ENCODE measurements around the gene CCDC28B. TPM values are rescaled to one million over a fixed set of nuclear protein-coding genes. Genes with fewer than 3 reads are reported as not detected.
A peak's percentile ranks its signal among the peaks of the same experiment; 100 is the strongest.

The CCDC28B gene
- total RNA-seq, 1 donor from 2014 or later: 25.0 TPM

DNA sequence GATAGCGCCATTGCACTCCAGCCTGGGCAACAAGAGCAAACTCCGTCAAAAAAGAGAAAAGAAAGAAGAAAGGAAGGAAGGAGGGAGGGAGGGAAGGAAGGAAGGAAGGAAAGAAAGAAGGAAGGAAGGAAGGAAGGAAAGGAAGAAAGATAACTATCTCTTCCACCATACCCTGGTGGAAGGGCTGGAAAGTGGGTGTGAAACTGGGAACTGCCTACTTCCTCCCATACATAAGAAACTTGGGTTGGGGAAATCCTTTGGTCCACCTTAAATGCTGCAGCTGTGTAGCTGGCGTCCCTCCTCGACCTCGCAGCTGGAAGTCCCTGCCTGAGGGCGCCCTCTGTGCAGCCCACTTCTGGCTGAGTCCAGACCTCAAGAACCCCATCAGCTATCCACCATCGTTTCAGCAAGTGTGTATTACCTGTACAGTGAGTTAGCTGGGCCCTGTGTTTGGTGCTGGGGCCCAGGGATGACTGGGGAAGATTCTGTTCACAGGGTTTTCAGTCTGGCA, 42.0 kb downstream of the CCDC28B start:
- intact Hi-C loops (cut with DNase I): loop anchor here (10.0 kb wide), 1 partner anchor 52 kb away; the partner anchor contains the start of gene HDAC1
- ATAC-seq (ENCODE audit: poor library complexity) (peak; percentile 25), DNase-seq (peak; percentile 69)

DNA sequence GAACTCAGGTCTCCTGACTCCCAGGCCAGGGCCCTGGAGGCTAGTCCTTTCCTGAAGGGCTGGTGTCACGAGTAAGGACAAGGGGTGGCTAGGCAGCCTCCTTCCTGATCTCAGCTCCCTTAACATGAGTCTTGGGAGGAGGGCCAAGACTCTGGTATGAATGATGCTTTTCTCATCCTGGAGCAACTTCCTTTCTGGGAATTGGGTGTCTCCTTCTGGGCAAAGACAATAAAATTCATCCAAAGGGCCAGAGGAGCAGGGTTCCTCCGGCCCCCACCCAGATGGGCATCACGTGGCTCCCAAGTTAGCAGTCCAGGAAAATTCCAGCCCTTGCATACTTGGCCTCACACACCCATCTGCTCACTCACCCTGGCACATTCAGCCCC, 46.5 kb downstream of the CCDC28B start, which contains the start of gene FAM167B:
TSS of gene FAM167B (plus strand) at position 335 of the 386 bp plus-strand sequence. CDS start 200 bp downstream, outside the sequence.
- DNase-seq (peak; percentile 61), ATAC-seq (ENCODE audit: poor library complexity) (peak; percentile 47)
- intact Hi-C loops (cut with DNase I): loop anchor here (10.0 kb wide), 1 partner anchor 48 kb away; the partner anchor contains the start of gene HDAC1

DNA sequence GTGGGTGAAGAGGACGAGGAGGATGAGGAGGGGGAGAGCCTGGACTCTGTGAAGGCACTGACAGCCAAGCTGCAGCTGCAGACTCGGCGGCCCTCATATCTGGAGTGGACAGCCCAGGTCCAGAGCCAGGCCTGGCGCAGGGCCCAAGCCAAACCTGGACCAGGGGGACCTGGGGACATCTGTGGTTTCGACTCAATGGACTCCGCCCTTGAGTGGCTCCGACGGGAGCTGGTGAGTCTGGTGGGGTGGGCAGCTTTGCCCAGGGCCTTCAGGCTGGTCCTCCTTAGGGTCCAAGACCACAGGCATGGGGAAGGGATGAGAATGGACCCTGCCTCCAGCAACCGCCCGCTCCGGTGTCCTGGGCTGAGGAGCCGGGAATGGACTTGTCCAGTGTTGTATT, 47.1 kb downstream of the CCDC28B start:
- peak; percentile 7 for ATAC-seq (ENCODE audit: poor library complexity)
- intact Hi-C loops (cut with DNase I): loop anchor here (10.0 kb wide), 1 partner anchor 47 kb away; the partner anchor contains the start of gene HDAC1
- DNase-seq: peak; percentile 48

DNA sequence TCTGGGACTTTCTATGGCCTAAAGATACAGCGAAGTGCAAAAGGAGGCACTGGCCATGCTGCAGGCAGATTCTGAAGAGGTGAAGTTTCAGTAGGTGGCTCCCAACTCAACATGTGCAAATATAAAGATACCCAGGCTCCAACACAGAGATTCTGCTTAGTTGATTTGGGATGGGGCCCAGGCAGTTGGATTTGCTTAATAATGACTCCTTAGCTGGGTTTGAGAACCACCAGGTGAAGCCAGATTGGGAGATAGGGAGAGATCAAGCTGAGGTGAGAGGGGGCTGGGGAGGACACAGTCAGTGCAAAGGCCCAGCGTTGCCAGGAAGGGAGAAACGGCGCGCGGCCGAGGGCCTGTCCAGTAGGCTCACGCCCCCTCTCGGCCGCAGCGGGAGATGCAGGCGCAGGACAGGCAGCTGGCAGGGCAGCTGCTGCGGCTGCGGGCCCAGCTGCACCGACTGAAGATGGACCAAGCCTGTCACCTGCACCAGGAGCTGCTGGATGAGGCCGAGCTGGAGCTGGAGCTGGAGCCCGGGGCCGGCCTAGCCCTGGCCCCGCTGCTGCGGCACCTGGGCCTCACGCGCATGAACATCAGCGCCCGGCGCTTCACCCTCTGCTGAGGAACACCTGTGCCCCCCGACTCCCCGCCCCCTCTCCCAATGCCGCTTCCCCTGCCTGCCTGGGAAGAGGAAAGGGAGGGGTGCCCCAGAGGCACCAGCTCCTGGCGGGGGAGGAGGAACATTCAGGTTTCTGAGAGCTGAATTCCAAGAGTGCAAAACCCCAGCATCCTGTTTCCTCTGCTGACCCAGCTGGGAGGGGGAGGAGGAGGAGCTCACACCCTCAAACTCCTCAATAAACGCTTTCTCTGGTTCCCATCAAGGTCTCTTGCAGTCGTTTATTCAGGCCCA, 47.8 kb downstream of the CCDC28B start:
- peak; percentile 94 for DNase-seq
- intact Hi-C loops (cut with DNase I): loop anchor here (10.0 kb wide), 1 partner anchor 47 kb away; the partner anchor contains the start of gene HDAC1
- peak; percentile 75 for ATAC-seq (ENCODE audit: poor library complexity)

DNA sequence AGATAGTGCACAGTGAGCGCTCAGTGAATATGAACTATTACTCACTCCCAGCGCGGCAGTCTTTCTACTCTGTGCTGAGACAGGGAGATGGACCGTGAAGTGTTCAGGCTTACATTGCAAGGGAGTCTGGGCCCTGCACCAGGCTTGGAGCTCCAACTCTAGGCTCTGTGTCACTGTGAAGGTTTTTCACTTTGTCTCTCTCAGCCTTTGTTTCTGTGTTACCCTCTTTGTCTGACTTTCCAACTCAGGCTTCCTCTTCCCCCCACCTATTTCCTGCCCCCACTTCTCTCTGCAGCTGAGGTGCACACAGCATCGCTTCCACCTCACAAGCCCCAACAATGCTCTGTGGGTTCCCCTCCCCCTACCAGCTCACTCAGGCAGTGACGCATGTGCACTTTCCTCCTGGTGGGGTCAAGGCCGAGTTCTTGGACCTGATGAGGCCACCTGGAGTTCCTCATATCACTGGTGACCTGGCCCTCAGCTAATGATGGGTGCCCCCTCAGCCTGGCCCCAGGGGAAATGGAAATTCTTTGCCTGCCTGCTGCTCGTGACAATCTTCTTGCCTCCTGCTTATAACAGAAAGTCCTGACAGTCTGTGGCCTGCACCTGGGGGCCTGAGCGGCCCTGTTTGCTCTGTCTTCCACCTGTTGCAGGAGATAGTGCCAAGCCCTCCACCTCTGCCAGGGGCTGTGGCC, 49.6 kb downstream of the CCDC28B start:
- intact Hi-C loops (cut with DNase I): loop anchor here (10.0 kb wide), 1 partner anchor 45 kb away; the partner anchor contains the start of gene HDAC1
- DNase-seq: peak; percentile 54
- ATAC-seq (ENCODE audit: poor library complexity): no peak

DNA sequence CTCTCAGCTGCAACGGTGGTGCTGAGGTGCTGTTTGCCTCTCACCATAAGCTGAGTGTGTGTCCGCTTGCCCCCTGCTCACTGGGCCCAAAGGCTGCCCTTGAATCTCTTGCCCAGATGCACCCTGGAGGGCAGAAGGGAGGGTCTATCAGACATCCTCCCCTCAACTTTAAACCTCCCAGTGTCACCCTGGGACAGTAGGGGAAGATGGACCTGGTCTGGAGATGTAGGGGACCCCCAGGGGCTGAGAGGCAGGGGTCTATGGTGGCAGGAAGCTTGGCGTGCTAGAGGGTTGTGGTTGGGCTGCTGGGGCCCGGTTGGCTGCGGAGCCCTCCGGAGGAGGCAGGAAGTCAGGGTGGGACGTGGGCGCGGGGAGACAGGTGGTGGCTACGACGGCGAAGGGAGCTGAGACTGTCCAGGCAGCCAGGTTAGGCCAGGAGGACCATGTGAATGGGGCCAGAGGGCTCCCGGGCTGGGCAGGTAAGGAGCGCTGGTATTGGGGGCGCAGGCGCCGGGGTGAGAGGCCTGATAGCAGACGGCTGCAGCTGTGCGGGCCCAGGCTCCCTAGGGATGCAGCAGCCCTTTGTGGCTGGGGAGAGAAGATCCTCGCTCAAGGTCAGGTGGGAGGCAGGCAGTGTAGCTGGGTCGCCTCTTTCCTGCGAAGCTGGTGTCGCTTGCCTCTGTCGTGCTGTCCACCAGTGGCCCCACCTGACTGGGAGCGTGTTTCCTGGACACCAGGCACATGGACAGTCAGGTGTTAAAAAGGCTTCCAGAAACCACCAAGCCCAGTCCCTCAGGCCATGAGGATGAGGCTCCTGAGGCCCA, 50.7 kb downstream of the CCDC28B start, which contains the start of gene LCK:
TSS of gene LCK (plus strand) at position 373 of the 824 bp plus-strand sequence. CDS start 23,065 bp downstream, outside the sequence.
- intact Hi-C loops (cut with DNase I): no loop called here
- ATAC-seq (ENCODE audit: poor library complexity) (no peak), DNase-seq (no peak)

Other genes with a start within 250 kb of the CCDC28B start
- gene KHDRBS1, start 186.7 kb upstream of the CCDC28B start, total RNA-seq: 51.0 TPM
- gene TMEM39B, start 127.7 kb upstream of the CCDC28B start, total RNA-seq: 6.1 TPM
- 69.4 TPM for gene KPNA6, start 92.5 kb upstream of the CCDC28B start, total RNA-seq
- 15.5 TPM for gene TXLNA, start 20.9 kb upstream of the CCDC28B start, total RNA-seq
- gene IQCC, start 5.1 kb downstream of the CCDC28B start, total RNA-seq: 0.97 TPM
- gene DCDC2B, start 8.5 kb downstream of the CCDC28B start, total RNA-seq: not detected
- 7.5 TPM for gene TMEM234, start 21.8 kb downstream of the CCDC28B start, total RNA-seq
- gene EIF3I, start 21.8 kb downstream of the CCDC28B start, total RNA-seq: 97.2 TPM
- 8.1 TPM for gene FAM167B, start 46.6 kb downstream of the CCDC28B start, total RNA-seq
- 0.51 TPM for gene LCK, start 50.7 kb downstream of the CCDC28B start, total RNA-seq
- gene HDAC1, start 91.5 kb downstream of the CCDC28B start, total RNA-seq: 41.0 TPM
- 16.1 TPM for gene MARCKSL1, start 135.6 kb downstream of the CCDC28B start, total RNA-seq
- gene FAM229A, start 161.9 kb downstream of the CCDC28B start, total RNA-seq: 1.7 TPM
- 1.0 TPM for gene TSSK3, start 161.9 kb downstream of the CCDC28B start, total RNA-seq
- 43.7 TPM for gene BSDC1, start 193.8 kb downstream of the CCDC28B start, total RNA-seq